ENCODE data around the gene SERGEF. TPM values are rescaled to one million over a fixed set of nuclear protein-coding genes. Genes with fewer than 3 reads are reported as not detected.

SERGEF gene
- total RNA-seq, 1 donor from 2014 or later: 26.2 TPM

GRCh38 chr11:17793642-17794170, 219.1 kb downstream of the SERGEF start:
- no peaks in the 10 kb centered on the region for H3K27me3 Mint-ChIP-seq
- intact Hi-C loops (cut with micrococcal nuclease): no loop called here
- DNase-seq: no peak
- no peaks in the 10 kb centered on the region for H3K4me1 Mint-ChIP-seq
- no peaks in the 10 kb centered on the region for H3K9me3 Mint-ChIP-seq
- H3K36me3 Mint-ChIP-seq (ENCODE audit: low read depth): no peaks in the 10 kb centered on the region
- H3K4me3 Mint-ChIP-seq: no peak overlapping the region
- H3K27ac Mint-ChIP-seq: no peak overlapping the region

- Mint-ChIP-seq H3K36me3 (ENCODE audit: low read depth) (no peaks in the 10 kb centered on the region), H3K9me3 (no peaks in the 10 kb centered on the region), H3K4me1 (no peaks in the 10 kb centered on the region), H3K27ac (no peak overlapping the region), H3K27me3 (no peaks in the 10 kb centered on the region), H3K4me3 (no peak overlapping the region)
- intact Hi-C loops (cut with micrococcal nuclease): no loop called here
- DNase-seq: no peak
Measured at GRCh38 chr11:17792161-17792560, 220.7 kb downstream of the SERGEF start.

GRCh38 chr11:17791144-17791543, 221.7 kb downstream of the SERGEF start:
- Mint-ChIP-seq H3K9me3 (no peaks in the 10 kb centered on the region), H3K4me1 (no peaks in the 10 kb centered on the region), H3K27me3 (no peaks in the 10 kb centered on the region), H3K36me3 (ENCODE audit: low read depth) (no peaks in the 10 kb centered on the region), H3K4me3 (no peak overlapping the region), H3K27ac (no peak overlapping the region)
- DNase-seq: no peak
- intact Hi-C loops (cut with micrococcal nuclease): no loop called here

GRCh38 chr11:17790453-17790852, 222.4 kb downstream of the SERGEF start:
- intact Hi-C loops (cut with micrococcal nuclease): no loop called here
- no peak for DNase-seq
- H3K27me3 Mint-ChIP-seq: no peaks in the 10 kb centered on the region
- no peaks in the 10 kb centered on the region for H3K4me1 Mint-ChIP-seq
- no peak overlapping the region for H3K27ac Mint-ChIP-seq
- no peak overlapping the region for H3K4me3 Mint-ChIP-seq
- H3K9me3 Mint-ChIP-seq: no peaks in the 10 kb centered on the region
- no peaks in the 10 kb centered on the region for H3K36me3 Mint-ChIP-seq (ENCODE audit: low read depth)

GRCh38 chr11:17788084-17788483, 224.8 kb downstream of the SERGEF start:
- Mint-ChIP-seq H3K4me3 (no peak overlapping the region), H3K27ac (no peak overlapping the region), H3K9me3 (no peaks in the 10 kb centered on the region), H3K4me1 (no peaks in the 10 kb centered on the region), H3K36me3 (ENCODE audit: low read depth) (no peaks in the 10 kb centered on the region), H3K27me3 (no peaks in the 10 kb centered on the region)
- intact Hi-C loops (cut with micrococcal nuclease): no loop called here
- DNase-seq: no peak

GRCh38 chr11:17786824-17787525, 225.9 kb downstream of the SERGEF start:
- intact Hi-C loops (cut with micrococcal nuclease): no loop called here
- no peaks in the 10 kb centered on the region for H3K27me3 Mint-ChIP-seq
- H3K4me3 Mint-ChIP-seq: no peak overlapping the region
- no peaks in the 10 kb centered on the region for H3K4me1 Mint-ChIP-seq
- DNase-seq: no peak
- H3K36me3 Mint-ChIP-seq (ENCODE audit: low read depth): no peaks in the 10 kb centered on the region
- H3K9me3 Mint-ChIP-seq: no peaks in the 10 kb centered on the region
- no peak overlapping the region for H3K27ac Mint-ChIP-seq

- no peak for DNase-seq
- Mint-ChIP-seq H3K4me3 (no peak overlapping the region), H3K36me3 (ENCODE audit: low read depth) (no peaks in the 10 kb centered on the region), H3K27ac (no peak overlapping the region), H3K27me3 (no peaks in the 10 kb centered on the region), H3K4me1 (no peaks in the 10 kb centered on the region), H3K9me3 (no peaks in the 10 kb centered on the region)
- intact Hi-C loops (cut with micrococcal nuclease): no loop called here
Measured at GRCh38 chr11:17783878-17784277, 229.0 kb downstream of the SERGEF start.

- Mint-ChIP-seq H3K9me3 (no peaks in the 10 kb centered on the region), H3K36me3 (ENCODE audit: low read depth) (no peaks in the 10 kb centered on the region), H3K27me3 (no peaks in the 10 kb centered on the region), H3K4me1 (no peaks in the 10 kb centered on the region), H3K4me3 (no peak overlapping the region), H3K27ac (no peak overlapping the region)
- intact Hi-C loops (cut with micrococcal nuclease): no loop called here
- DNase-seq: no peak
Measured at GRCh38 chr11:17782603-17783337, 230.1 kb downstream of the SERGEF start.

- no peak overlapping the region for H3K27ac Mint-ChIP-seq
- no peaks in the 10 kb centered on the region for H3K9me3 Mint-ChIP-seq
- H3K4me1 Mint-ChIP-seq: no peaks in the 10 kb centered on the region
- intact Hi-C loops (cut with micrococcal nuclease): no loop called here
- DNase-seq: no peak
- H3K4me3 Mint-ChIP-seq: no peak overlapping the region
- H3K36me3 Mint-ChIP-seq (ENCODE audit: low read depth): no peaks in the 10 kb centered on the region
- no peaks in the 10 kb centered on the region for H3K27me3 Mint-ChIP-seq
Measured at GRCh38 chr11:17782145-17782544, 230.7 kb downstream of the SERGEF start.

- DNase-seq: no peak
- Mint-ChIP-seq H3K27me3 (no peaks in the 10 kb centered on the region), H3K27ac (no peak overlapping the region), H3K36me3 (ENCODE audit: low read depth) (no peaks in the 10 kb centered on the region), H3K4me3 (no peak overlapping the region), H3K9me3 (no peaks in the 10 kb centered on the region), H3K4me1 (no peaks in the 10 kb centered on the region)
- intact Hi-C loops (cut with micrococcal nuclease): no loop called here
Measured at GRCh38 chr11:17781626-17782025, 231.2 kb downstream of the SERGEF start.

- no peaks in the 10 kb centered on the region for H3K4me1 Mint-ChIP-seq
- no peak overlapping the region for H3K4me3 Mint-ChIP-seq
- H3K27me3 Mint-ChIP-seq: no peaks in the 10 kb centered on the region
- intact Hi-C loops (cut with micrococcal nuclease): no loop called here
- H3K9me3 Mint-ChIP-seq: no peaks in the 10 kb centered on the region
- H3K36me3 Mint-ChIP-seq (ENCODE audit: low read depth): no peaks in the 10 kb centered on the region
- no peak overlapping the region for H3K27ac Mint-ChIP-seq
- DNase-seq: no peak
Measured at GRCh38 chr11:17781221-17781620, 231.6 kb downstream of the SERGEF start.

GRCh38 chr11:17780668-17781067, 232.2 kb downstream of the SERGEF start:
- H3K36me3 Mint-ChIP-seq (ENCODE audit: low read depth): no peaks in the 10 kb centered on the region
- no peaks in the 10 kb centered on the region for H3K4me1 Mint-ChIP-seq
- intact Hi-C loops (cut with micrococcal nuclease): no loop called here

GRCh38 chr11:17779861-17780594, 232.8 kb downstream of the SERGEF start:
- intact Hi-C loops (cut with micrococcal nuclease): no loop called here
- H3K9me3 Mint-ChIP-seq: no peaks in the 10 kb centered on the region
- no peaks in the 10 kb centered on the region for H3K36me3 Mint-ChIP-seq (ENCODE audit: low read depth)
- no peak for DNase-seq
- H3K4me1 Mint-ChIP-seq: no peaks in the 10 kb centered on the region
- no peak overlapping the region for H3K27ac Mint-ChIP-seq
- H3K27me3 Mint-ChIP-seq: no peaks in the 10 kb centered on the region
- no peak overlapping the region for H3K4me3 Mint-ChIP-seq

More at GRCh38 chr11:17780668-17781067, 232.2 kb downstream of the SERGEF start:
- no peaks in the 10 kb centered on the region for H3K27me3 Mint-ChIP-seq
- H3K9me3 Mint-ChIP-seq: no peaks in the 10 kb centered on the region
- H3K4me3 Mint-ChIP-seq: no peak overlapping the region
- H3K27ac Mint-ChIP-seq: no peak overlapping the region
- DNase-seq: no peak
